ENCODE measurements around the gene STAT1.

STAT1 gene

GRCh38 chr2:191009541-191010374 is 4.2 kb downstream of the STAT1 start (continued):
- TF ChIP-seq ZFP69B (tag by site-specific recombination; IDR thresholded peaks at IDR 0.05) (no peak), ZSCAN5A (tag by site-specific recombination; IDR thresholded peaks at IDR 0.05) (no peak), ZNF175 (tag by site-specific recombination; IDR thresholded peaks at IDR 0.05) (no peak), KLF1 (tag by site-specific recombination; IDR thresholded peaks at IDR 0.05) (no peak), ZNF354C (tag by site-specific recombination; IDR thresholded peaks at IDR 0.05; ENCODE audit: borderline replicate concordance, low read depth) (no peak), OSR2 (tag by site-specific recombination; IDR thresholded peaks at IDR 0.05) (no peak), ZNF311 (tag by site-specific recombination; IDR thresholded peaks at IDR 0.05; ENCODE audit: borderline replicate concordance) (no peak), ZNF76 (tag by site-specific recombination; IDR thresholded peaks at IDR 0.05; ENCODE audit: borderline replicate concordance, low read depth) (no peak), ZNF639 (tag by site-specific recombination; IDR thresholded peaks at IDR 0.05) (no peak), ZFP41 (tag by site-specific recombination; IDR thresholded peaks at IDR 0.05; ENCODE audit: borderline replicate concordance) (no peak), ZNF223 (tag by site-specific recombination; IDR thresholded peaks at IDR 0.05) (no peak)

- POLR2A ChIA-PET = no interaction called here
- TF ChIP-seq ZNF621 (tag by site-specific recombination; IDR thresholded peaks at IDR 0.05) (no peak), BCL11B (tag by site-specific recombination; IDR thresholded peaks at IDR 0.05; ENCODE audit: low read depth) (no peak), ZNF121 (tag by site-specific recombination; IDR thresholded peaks at IDR 0.05) (no peak), ZSCAN30 (tag by site-specific recombination; IDR thresholded peaks at IDR 0.05) (no peak), ZNF518A (tag by site-specific recombination; conservative IDR thresholded peaks at IDR 0.05; ENCODE audit: low read depth) (no peak), ZNF24 (tag by site-specific recombination; IDR thresholded peaks at IDR 0.05) (no peak), ZNF843 (tag by site-specific recombination; IDR thresholded peaks at IDR 0.05) (no peak), ZNF596 (tag by site-specific recombination; IDR thresholded peaks at IDR 0.05) (no peak), ZNF544 (tag by site-specific recombination; IDR thresholded peaks at IDR 0.05) (no peak)
- CTCF ChIA-PET = interaction anchor here (1.6 to 1.7 kb wide), 2 partner anchors 11 to 12 kb away, joined by 5 read pairs; no protein-coding TSS in a partner anchor
- Histone ChIP-seq H3K4me1 (ENCODE audit: control insufficient read depth, insufficient read depth, low read length) (no peaks in the 10 kb centered on the region), H3K4me3 (ENCODE audit: low read depth, low read length) (no peak overlapping the region), H3K9me3 (ENCODE audit: control insufficient read depth, insufficient read depth, low read depth, low read length) (no peaks in the 10 kb centered on the region), H3K27ac (ENCODE audit: extremely low read depth, low read depth, low read length) (no peak overlapping the region), H3K36me3 (ENCODE audit: control insufficient read depth in 2 of 2, insufficient read depth in 1 of 2, low read length in 2 of 2) (peaks cover 10 to 78% of the 10 kb centered on the region in 2 experiments)
Observed at GRCh38 chr2:191008286-191008685, 5.7 kb downstream of the STAT1 start.

Measured in HEK293 (cell line).